Astrocyte (in vitro differentiated cells and primary cell): ENCODE measurements around the gene ZNF587. TPM values are rescaled to one million over a fixed set of nuclear protein-coding genes. Genes with fewer than 3 reads are reported as not detected.
"Not testable (repeated sequence)": the region's sequence is repeated elsewhere in the genome, so short reads cannot be mapped to it uniquely, and the experiment has no call there.

Experiments
- DNase-seq: peaks from one replicate; pipeline ENCODE4 v3.0.0-alpha.2; 2010; ENCODE audit warnings: low read depth
- FAIRE-seq: peaks from 2 replicates; lab custom pipeline; 2011; peaks lifted over from hg19 to GRCh38; lab: Jason Lieb, UNC
- H2AFZ ChIP-seq: 2 replicates; pipeline ENCODE4 v1.6.0; 2012; ENCODE audit warnings: low read depth, low read length, inconsistent platforms
- H3K27ac ChIP-seq: 2 replicates; pipeline ENCODE4 v1.5.1; 2011; ENCODE audit warnings: low read depth, low read length, inconsistent platforms
- H3K27me3 ChIP-seq: 2 replicates; pipeline ENCODE4 v1.6.0; 2011; ENCODE audit warnings: low read length, inconsistent platforms; ENCODE audit not compliant: insufficient read depth
- H3K36me3 ChIP-seq: 2 replicates; pipeline ENCODE4 v1.5.1; 2011; ENCODE audit warnings: low read length, inconsistent platforms; ENCODE audit not compliant: insufficient read depth
- H3K4me1 ChIP-seq: 2 replicates; pipeline ENCODE4 v1.5.1; 2011; ENCODE audit warnings: low read length, inconsistent platforms; ENCODE audit not compliant: insufficient read depth
- H3K4me2 ChIP-seq: 2 replicates; pipeline ENCODE4 v1.6.0; 2012; ENCODE audit warnings: low read length, inconsistent platforms
- H3K4me3 ChIP-seq: 2 replicates; pipeline ENCODE4 v1.5.1; 2011; ENCODE audit warnings: low read depth, mild to moderate bottlenecking, low read length, inconsistent platforms; ENCODE audit not compliant: insufficient read depth
- H3K79me2 ChIP-seq: 2 replicates; pipeline ENCODE4 v1.6.0; 2012; ENCODE audit warnings: mild to moderate bottlenecking, low read length, inconsistent platforms; ENCODE audit not compliant: insufficient read depth
- H3K9ac ChIP-seq: 2 replicates; pipeline ENCODE4 v1.6.0; 2012; ENCODE audit warnings: mild to moderate bottlenecking, low read length, inconsistent platforms
- H3K9me3 ChIP-seq: 2 replicates; pipeline ENCODE4 v1.5.1; 2012; ENCODE audit warnings: low read depth, mild to moderate bottlenecking, low read length, inconsistent platforms; ENCODE audit not compliant: insufficient read depth
- H4K20me1 ChIP-seq: 2 replicates; pipeline ENCODE4 v1.6.0; 2012; ENCODE audit warnings: low read length, inconsistent platforms; ENCODE audit not compliant: insufficient read depth
- H3K27ac Mint-ChIP-seq: one replicate; pipeline ENCODE4 v1.8.0; 2021; ENCODE audit warnings: mild to moderate bottlenecking, mixed read lengths; ENCODE audit not compliant: unreplicated experiment
- H3K27me3 Mint-ChIP-seq: one replicate; pipeline ENCODE4 v1.8.0; 2021; ENCODE audit warnings: low read depth, mixed read lengths; ENCODE audit not compliant: unreplicated experiment
- H3K36me3 Mint-ChIP-seq: one replicate; pipeline ENCODE4 v1.8.0; 2021; ENCODE audit warnings: low read depth, mixed read lengths; ENCODE audit not compliant: unreplicated experiment
- H3K4me1 Mint-ChIP-seq: one replicate; pipeline ENCODE4 v1.8.0; 2021; ENCODE audit warnings: low read depth, mixed read lengths; ENCODE audit not compliant: unreplicated experiment
- H3K4me3 Mint-ChIP-seq: one replicate; pipeline ENCODE4 v1.8.0; 2021; ENCODE audit warnings: mild to moderate bottlenecking, moderate library complexity, mixed read lengths; ENCODE audit not compliant: unreplicated experiment
- H3K9me3 Mint-ChIP-seq: one replicate; pipeline ENCODE4 v1.8.0; 2021; ENCODE audit warnings: mild to moderate bottlenecking, mixed read lengths; ENCODE audit not compliant: unreplicated experiment
- CTCF ChIP-seq: IDR thresholded peaks from 2 replicates; pipeline ENCODE4 v1.5.1; 2011; ENCODE audit warnings: low read depth, mild to moderate bottlenecking, inconsistent platforms, low read length, moderate library complexity; ENCODE audit not compliant: insufficient read depth
- EZH2 ChIP-seq: IDR thresholded peaks from 2 replicates; pipeline ENCODE4 v1.6.1; 2012; ENCODE audit warnings: mild to moderate bottlenecking, low read length, inconsistent platforms; ENCODE audit not compliant: insufficient read depth
- total RNA-seq: library from RNA; stranded (reverse); gene quantifications from 2 replicates; pipeline ENCODE4 v1.2.1, GENCODE V29; 2021

The ZNF587 gene
- total RNA-seq, 1 donor from 2014 or later: 37.4 TPM

GRCh38 chr19:57841122-57841763 is 8.4 kb upstream of the ZNF587 start:
- H3K9me3 Mint-ChIP-seq: no peaks in the 10 kb centered on the region
- peaks cover 24% of the 10 kb centered on the region for H3K4me1 Mint-ChIP-seq
- DNase-seq: no peak
- peak overlapping the region; percentile 96 for H3K27ac Mint-ChIP-seq
- no peak overlapping the region for H2AFZ ChIP-seq
- peaks cover 25% of the 10 kb centered on the region for H3K36me3 ChIP-seq
- no peaks in the 10 kb centered on the region for H3K27me3 ChIP-seq
- H3K27me3 Mint-ChIP-seq: no peaks in the 10 kb centered on the region
- no peaks in the 10 kb centered on the region for H3K4me1 ChIP-seq
- H3K4me3 ChIP-seq: no peak overlapping the region
- no peaks in the 10 kb centered on the region for H3K9me3 ChIP-seq
- FAIRE-seq: no peak
- peaks cover 91% of the 10 kb centered on the region for H3K79me2 ChIP-seq
- TF ChIP-seq EZH2: no peak
- TF ChIP-seq CTCF: no peak
- peaks cover 31% of the 10 kb centered on the region for H3K36me3 Mint-ChIP-seq
- no peak overlapping the region for H3K4me2 ChIP-seq
- peaks cover 59% of the 10 kb centered on the region for H4K20me1 ChIP-seq
- peak overlapping the region; percentile 34 for H3K4me3 Mint-ChIP-seq
- H3K27ac ChIP-seq: no peak overlapping the region
- no peak overlapping the region for H3K9ac ChIP-seq

GRCh38 chr19:57847164-57847563 is 2.5 kb upstream of the ZNF587 start:
- not testable (repeated sequence) for H3K27me3 ChIP-seq, FAIRE-seq, H3K27me3 Mint-ChIP-seq, H3K4me3 ChIP-seq, H3K4me3 Mint-ChIP-seq, H2AFZ ChIP-seq, H3K4me2 ChIP-seq, H3K27ac ChIP-seq, H3K27ac Mint-ChIP-seq, H3K9me3 ChIP-seq, DNase-seq, H3K9ac ChIP-seq, H3K9me3 Mint-ChIP-seq
- H3K4me1 ChIP-seq: peaks cover 11% of the 10 kb centered on the region
- peaks cover 14% of the 10 kb centered on the region for H3K36me3 ChIP-seq
- peaks cover 74% of the 10 kb centered on the region for H3K79me2 ChIP-seq
- H4K20me1 ChIP-seq: peaks cover 50% of the 10 kb centered on the region
- H3K4me1 Mint-ChIP-seq: peaks cover 17% of the 10 kb centered on the region
- H3K36me3 Mint-ChIP-seq: peaks cover 19% of the 10 kb centered on the region

GRCh38 chr19:57849162-57849665 is 445 bp upstream of the ZNF587 start:
- H3K9ac ChIP-seq: peak overlapping the region; percentile 96
- H2AFZ ChIP-seq, H3K27me3 ChIP-seq, FAIRE-seq, H3K27me3 Mint-ChIP-seq, DNase-seq, H3K9me3 Mint-ChIP-seq, H3K27ac ChIP-seq, H3K9me3 ChIP-seq: not testable (repeated sequence)
- peak overlapping the region; percentile 97 for H3K4me3 Mint-ChIP-seq
- peaks cover 11% of the 10 kb centered on the region for H3K4me1 ChIP-seq
- peak overlapping the region; percentile 99 for H3K4me2 ChIP-seq
- peaks cover 15% of the 10 kb centered on the region for H3K4me1 Mint-ChIP-seq
- peaks cover 12% of the 10 kb centered on the region for H3K36me3 ChIP-seq
- peak overlapping the region; percentile 79 for H3K27ac Mint-ChIP-seq
- H4K20me1 ChIP-seq: peaks cover 52% of the 10 kb centered on the region
- H3K36me3 Mint-ChIP-seq: peaks cover 14% of the 10 kb centered on the region
- H3K79me2 ChIP-seq: peaks cover 74% of the 10 kb centered on the region
- H3K4me3 ChIP-seq: peak overlapping the region; percentile 83
